ENCODE data around the gene IL17C.

GRCh38 chr16:88665570-88665969, 27.2 kb downstream of the IL17C start:
- TF ChIP-seq CTCF (IDR thresholded peaks at IDR 0.05) = no peak
- no peak for TF ChIP-seq ZFX (IDR thresholded peaks at IDR 0.05; ENCODE audit: borderline replicate concordance)

Measured in 22Rv1 (cell line).